ENCODE data around the gene TBC1D4. TPM values are rescaled to one million over a fixed set of nuclear protein-coding genes. Genes with fewer than 3 reads are reported as not detected.

TBC1D4 gene, protein sequence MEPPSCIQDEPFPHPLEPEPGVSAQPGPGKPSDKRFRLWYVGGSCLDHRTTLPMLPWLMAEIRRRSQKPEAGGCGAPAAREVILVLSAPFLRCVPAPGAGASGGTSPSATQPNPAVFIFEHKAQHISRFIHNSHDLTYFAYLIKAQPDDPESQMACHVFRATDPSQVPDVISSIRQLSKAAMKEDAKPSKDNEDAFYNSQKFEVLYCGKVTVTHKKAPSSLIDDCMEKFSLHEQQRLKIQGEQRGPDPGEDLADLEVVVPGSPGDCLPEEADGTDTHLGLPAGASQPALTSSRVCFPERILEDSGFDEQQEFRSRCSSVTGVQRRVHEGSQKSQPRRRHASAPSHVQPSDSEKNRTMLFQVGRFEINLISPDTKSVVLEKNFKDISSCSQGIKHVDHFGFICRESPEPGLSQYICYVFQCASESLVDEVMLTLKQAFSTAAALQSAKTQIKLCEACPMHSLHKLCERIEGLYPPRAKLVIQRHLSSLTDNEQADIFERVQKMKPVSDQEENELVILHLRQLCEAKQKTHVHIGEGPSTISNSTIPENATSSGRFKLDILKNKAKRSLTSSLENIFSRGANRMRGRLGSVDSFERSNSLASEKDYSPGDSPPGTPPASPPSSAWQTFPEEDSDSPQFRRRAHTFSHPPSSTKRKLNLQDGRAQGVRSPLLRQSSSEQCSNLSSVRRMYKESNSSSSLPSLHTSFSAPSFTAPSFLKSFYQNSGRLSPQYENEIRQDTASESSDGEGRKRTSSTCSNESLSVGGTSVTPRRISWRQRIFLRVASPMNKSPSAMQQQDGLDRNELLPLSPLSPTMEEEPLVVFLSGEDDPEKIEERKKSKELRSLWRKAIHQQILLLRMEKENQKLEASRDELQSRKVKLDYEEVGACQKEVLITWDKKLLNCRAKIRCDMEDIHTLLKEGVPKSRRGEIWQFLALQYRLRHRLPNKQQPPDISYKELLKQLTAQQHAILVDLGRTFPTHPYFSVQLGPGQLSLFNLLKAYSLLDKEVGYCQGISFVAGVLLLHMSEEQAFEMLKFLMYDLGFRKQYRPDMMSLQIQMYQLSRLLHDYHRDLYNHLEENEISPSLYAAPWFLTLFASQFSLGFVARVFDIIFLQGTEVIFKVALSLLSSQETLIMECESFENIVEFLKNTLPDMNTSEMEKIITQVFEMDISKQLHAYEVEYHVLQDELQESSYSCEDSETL (N-terminal part only)
- polyA plus RNA-seq (2011; rRNA removed): 8.0 TPM in 2 replicates
- 19.4 and 24.1 TPM in 2 replicates for polyA minus RNA-seq (2011; rRNA and poly(A)+ RNA removed)

DNA sequence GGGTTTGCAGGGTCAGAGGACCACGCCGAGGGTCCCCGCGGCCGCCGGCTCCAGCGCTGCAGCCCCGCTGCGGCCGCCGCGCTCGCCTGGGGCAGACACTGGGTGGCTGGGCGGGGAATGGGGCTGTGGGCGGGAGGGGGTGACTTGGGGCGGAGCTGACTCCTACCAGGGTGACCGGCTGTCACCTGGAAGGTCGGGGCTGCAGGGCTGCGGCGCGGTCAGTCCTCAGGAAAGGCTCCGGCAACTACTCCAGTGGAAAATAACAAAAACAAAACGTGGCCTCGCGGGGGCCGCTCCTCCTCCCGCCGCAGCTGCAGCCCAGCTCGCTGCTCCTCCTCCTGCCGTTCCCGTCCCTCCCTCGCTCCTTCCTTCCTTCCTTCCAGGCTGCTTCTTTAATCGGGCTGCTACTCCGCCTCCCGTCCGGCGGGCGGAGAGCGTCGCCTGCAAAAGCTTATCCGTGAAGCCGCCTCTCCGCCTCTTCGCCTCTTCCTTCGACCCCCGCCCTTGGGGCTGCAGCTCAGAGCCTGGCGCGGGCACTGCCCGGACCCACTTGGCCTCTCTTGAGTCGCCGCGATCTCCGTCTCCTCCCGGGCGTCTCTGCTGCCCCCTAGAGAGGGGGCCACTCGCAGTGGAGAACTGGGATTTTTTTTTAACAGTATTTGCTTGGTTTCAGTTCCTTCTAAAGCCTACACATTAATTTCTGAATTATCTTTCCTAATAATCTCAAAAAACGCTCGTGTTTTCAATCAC, at the start of gene TBC1D4:
Gene TBC1D4 (minus strand): TSS at position 100 of the 750 bp plus-strand sequence. CDS start 402 bp downstream, outside the sequence.
- POLR2A ChIA-PET: interaction anchor here (0.6 to 1.4 kb wide), 7 partner anchors 12 to 151 kb away, joined by 3 to 13 read pairs (median 4); partner anchors contain the start of genes COMMD6 and UCHL3
- TF ChIP-seq, protein P1, sequence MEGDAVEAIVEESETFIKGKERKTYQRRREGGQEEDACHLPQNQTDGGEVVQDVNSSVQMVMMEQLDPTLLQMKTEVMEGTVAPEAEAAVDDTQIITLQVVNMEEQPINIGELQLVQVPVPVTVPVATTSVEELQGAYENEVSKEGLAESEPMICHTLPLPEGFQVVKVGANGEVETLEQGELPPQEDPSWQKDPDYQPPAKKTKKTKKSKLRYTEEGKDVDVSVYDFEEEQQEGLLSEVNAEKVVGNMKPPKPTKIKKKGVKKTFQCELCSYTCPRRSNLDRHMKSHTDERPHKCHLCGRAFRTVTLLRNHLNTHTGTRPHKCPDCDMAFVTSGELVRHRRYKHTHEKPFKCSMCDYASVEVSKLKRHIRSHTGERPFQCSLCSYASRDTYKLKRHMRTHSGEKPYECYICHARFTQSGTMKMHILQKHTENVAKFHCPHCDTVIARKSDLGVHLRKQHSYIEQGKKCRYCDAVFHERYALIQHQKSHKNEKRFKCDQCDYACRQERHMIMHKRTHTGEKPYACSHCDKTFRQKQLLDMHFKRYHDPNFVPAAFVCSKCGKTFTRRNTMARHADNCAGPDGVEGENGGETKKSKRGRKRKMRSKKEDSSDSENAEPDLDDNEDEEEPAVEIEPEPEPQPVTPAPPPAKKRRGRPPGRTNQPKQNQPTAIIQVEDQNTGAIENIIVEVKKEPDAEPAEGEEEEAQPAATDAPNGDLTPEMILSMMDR (IDR thresholded peaks at IDR 0.05; ENCODE audit: low read depth, low read length): peak; percentile 94
- no peaks in the 10 kb centered on the region for H3K9me3 ChIP-seq (ENCODE audit: control insufficient read depth, insufficient read depth, low read length)
- DNase-seq (ENCODE audit: low read depth, low spot score): peak; percentile 67
- H3K27ac ChIP-seq (ENCODE audit: low read depth, low read length): peak within 1 kb of the TSS; percentile 60
- CTCF ChIA-PET: interaction anchor here (0.5 to 2.2 kb wide), 47 partner anchors 8 to 1454 kb away, joined by 3 to 37 read pairs (median 5); partner anchors contain the start of genes COMMD6 and UCHL3
- peak within 1 kb of the TSS; percentile 72 for H3K4me3 ChIP-seq (ENCODE audit: low read depth, low read length)
- no peaks in the 10 kb centered on the region for H3K27me3 ChIP-seq (ENCODE audit: control insufficient read depth, insufficient read depth, low read length)

DNA sequence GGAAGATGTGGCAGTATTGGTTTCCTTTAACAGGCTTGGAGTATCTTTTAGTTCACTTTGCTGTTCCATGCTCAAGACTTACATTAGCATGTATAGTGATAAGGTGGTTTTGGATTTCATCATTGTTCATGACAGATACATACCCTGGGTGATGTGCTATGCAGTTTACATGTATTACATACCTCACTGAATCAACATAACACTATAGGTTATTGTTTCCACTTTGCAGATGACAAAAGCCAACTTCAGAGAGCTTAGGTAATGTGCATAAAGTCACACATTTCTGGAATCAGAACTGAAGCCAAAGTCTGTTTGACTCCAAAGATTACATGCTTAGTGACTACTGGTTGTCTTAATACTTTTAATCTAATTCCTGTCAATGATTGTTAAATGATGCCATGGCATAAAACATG, 48.6 kb upstream of the TBC1D4 start:
- CTCF ChIA-PET: interaction anchor here (0.9 to 1.2 kb wide), 2 partner anchors 12 to 48 kb away, joined by 3 read pairs; partner anchors contain the start of gene TBC1D4

DNA sequence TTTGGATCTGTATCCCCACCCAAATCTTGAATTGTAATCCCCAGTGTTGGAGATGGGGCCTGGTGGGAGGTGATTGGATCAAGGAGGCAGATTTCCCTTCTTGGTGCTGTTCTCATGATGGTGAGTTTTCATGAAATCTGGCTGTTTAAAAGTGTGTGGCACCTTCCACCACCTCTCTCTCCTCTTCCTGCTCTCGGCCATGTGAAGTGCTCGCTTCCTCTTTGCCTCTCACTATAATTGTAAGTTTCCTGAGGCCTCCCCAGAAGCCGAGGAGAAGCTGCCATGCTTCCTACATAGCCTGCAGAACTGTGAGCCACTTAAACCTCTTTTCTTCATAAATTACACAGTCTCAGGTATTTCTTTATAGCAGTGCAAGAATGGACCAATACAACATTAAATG, 40.0 kb upstream of the TBC1D4 start:
- TF ChIP-seq, protein P1 (IDR thresholded peaks at IDR 0.05; ENCODE audit: low read depth, low read length): no peak
- H3K27ac ChIP-seq (ENCODE audit: low read depth, low read length): no peak overlapping the region
- POLR2A ChIA-PET: no interaction called here
- no peaks in the 10 kb centered on the region for H3K27me3 ChIP-seq (ENCODE audit: control insufficient read depth, insufficient read depth, low read length)
- no peak for DNase-seq (ENCODE audit: low read depth, low spot score)
- no peak overlapping the region for H3K4me3 ChIP-seq (ENCODE audit: low read depth, low read length)
- CTCF ChIA-PET: interaction anchor here (0.6 kb wide), 1 partner anchor 149 kb away, joined by 3 read pairs; no protein-coding TSS in a partner anchor
- H3K9me3 ChIP-seq (ENCODE audit: control insufficient read depth, insufficient read depth, low read length): peaks cover 11% of the 10 kb centered on the region

More for the DNA sequence above, 48.6 kb upstream of the TBC1D4 start:
- Histone ChIP-seq H3K4me3 (ENCODE audit: low read depth, low read length) (no peak overlapping the region), H3K9me3 (ENCODE audit: control insufficient read depth, insufficient read depth, low read length) (no peaks in the 10 kb centered on the region), H3K27me3 (ENCODE audit: control insufficient read depth, insufficient read depth, low read length) (no peaks in the 10 kb centered on the region), H3K27ac (ENCODE audit: low read depth, low read length) (no peak overlapping the region)
- POLR2A ChIA-PET: no interaction called here
- TF ChIP-seq, protein P1 (IDR thresholded peaks at IDR 0.05; ENCODE audit: low read depth, low read length): no peak
- no peak for DNase-seq (ENCODE audit: low read depth, low spot score)

DNA sequence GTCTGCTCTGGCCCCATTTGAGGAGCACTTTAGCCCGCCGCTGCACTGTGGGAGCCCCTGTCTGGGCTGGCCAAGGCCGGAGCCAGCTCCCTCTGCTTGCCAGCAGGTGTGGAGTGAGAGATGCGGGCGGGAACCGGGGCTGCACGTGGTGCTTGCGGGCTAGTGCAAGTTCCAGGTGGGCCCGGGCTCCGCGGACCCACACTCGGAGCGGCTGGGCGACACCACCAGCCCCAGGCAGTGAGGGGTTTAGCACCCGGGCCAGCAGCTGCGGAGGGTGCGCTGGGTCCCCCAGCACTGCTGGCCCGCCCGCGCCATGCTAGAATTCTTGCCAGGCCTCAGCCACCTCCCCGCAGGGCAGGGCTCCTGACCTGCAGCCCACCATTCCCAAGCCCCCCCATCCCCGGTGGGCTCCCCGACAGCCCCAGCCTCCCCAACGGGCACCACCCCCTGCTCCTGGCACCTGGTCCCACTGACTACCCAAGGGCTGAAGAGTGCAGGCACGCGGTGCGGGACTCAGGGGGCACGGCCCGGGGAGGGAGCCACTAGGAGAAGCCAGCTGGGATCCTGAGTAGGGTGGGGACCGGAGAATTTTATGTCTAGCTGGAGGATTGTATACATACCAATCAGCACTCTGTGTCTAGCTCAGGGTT, 36.6 kb upstream of the TBC1D4 start:
- H3K4me3 ChIP-seq (ENCODE audit: low read depth, low read length): no peak overlapping the region
- no peak overlapping the region for H3K27ac ChIP-seq (ENCODE audit: low read depth, low read length)
- POLR2A ChIA-PET: no interaction called here
- H3K27me3 ChIP-seq (ENCODE audit: control insufficient read depth, insufficient read depth, low read length): no peaks in the 10 kb centered on the region
- CTCF ChIA-PET: interaction anchor here (0.6 kb wide), 1 partner anchor 352 kb away, joined by 3 read pairs; no protein-coding TSS in a partner anchor
- H3K9me3 ChIP-seq (ENCODE audit: control insufficient read depth, insufficient read depth, low read length): peaks cover 11% of the 10 kb centered on the region
- no peak for DNase-seq (ENCODE audit: low read depth, low spot score)
- TF ChIP-seq, protein P1 (IDR thresholded peaks at IDR 0.05; ENCODE audit: low read depth, low read length): no peak
